ENCODE data around the gene PCBD2.
"Not testable (repeated sequence)": the region's sequence is repeated elsewhere in the genome, so short reads cannot be mapped to it uniquely, and the experiment has no call there.

The PCBD2 gene

GRCh38 chr5:134964359-134965270 is 59.7 kb downstream of the PCBD2 start:
- peak in 1 of 5 donors; percentile 47 for DNase-seq

GRCh38 chr5:134965271-134965825 is 60.4 kb downstream of the PCBD2 start:
- DNase-seq: peak in 1 of 5 donors; percentile 10

- no peak for DNase-seq
These were observed 62.7 kb downstream of the PCBD2 start, which contains the start of gene CATSPER3 for GRCh38 chr5:134967607-134968006. Gene CATSPER3 (plus strand): TSS chr5:134967907. CDS start chr5:134967992, 85 bp downstream.

- no peak for DNase-seq
These were observed 63.1 kb downstream of the PCBD2 start for GRCh38 chr5:134968055-134968454.

- no peak for DNase-seq
These were observed 64.2 kb downstream of the PCBD2 start for GRCh38 chr5:134969166-134969565.

- DNase-seq: no peak
These were observed 70.3 kb downstream of the PCBD2 start for GRCh38 chr5:134975078-134975715.

GRCh38 chr5:134975843-134976242 is 70.9 kb downstream of the PCBD2 start:
- no peak for DNase-seq

- DNase-seq: no peak
These were observed 71.9 kb downstream of the PCBD2 start for GRCh38 chr5:134976841-134977240.

GRCh38 chr5:134979416-134979815 is 74.5 kb downstream of the PCBD2 start:
- no peak for DNase-seq

GRCh38 chr5:134982230-134982629 is 77.3 kb downstream of the PCBD2 start:
- no peak for DNase-seq

GRCh38 chr5:134989266-134989830 is 84.4 kb downstream of the PCBD2 start:
- DNase-seq: no peak

- DNase-seq: not testable (repeated sequence)
These were observed 85.3 kb downstream of the PCBD2 start for GRCh38 chr5:134990183-134990582.

- DNase-seq: no peak
These were observed 87.2 kb downstream of the PCBD2 start for GRCh38 chr5:134992148-134992547.

- DNase-seq: no peak
These were observed 88.2 kb downstream of the PCBD2 start for GRCh38 chr5:134993161-134993560.

- no peak for DNase-seq
These were observed 89.7 kb downstream of the PCBD2 start for GRCh38 chr5:134994560-134995156.

- no peak for DNase-seq
These were observed 91.0 kb downstream of the PCBD2 start for GRCh38 chr5:134995850-134996402.

GRCh38 chr5:134997015-134997414 is 92.1 kb downstream of the PCBD2 start:
- DNase-seq: no peak

- not testable (repeated sequence) for DNase-seq
These were observed 93.1 kb downstream of the PCBD2 start for GRCh38 chr5:134998068-134998467.

GRCh38 chr5:135004376-135004775 is 99.4 kb downstream of the PCBD2 start:
- no peak for DNase-seq

GRCh38 chr5:135005076-135005475 is 100.1 kb downstream of the PCBD2 start:
- no peak for DNase-seq

GRCh38 chr5:135007305-135007704 is 102.4 kb downstream of the PCBD2 start:
- no peak for DNase-seq

- DNase-seq: no peak
These were observed 102.9 kb downstream of the PCBD2 start for GRCh38 chr5:135007749-135008363.
